NCI-H82 (cell line): ENCODE results near the gene MMP25.
"Not testable (repeated sequence)": the region's sequence is repeated elsewhere in the genome, so short reads cannot be mapped to it uniquely, and the experiment has no call there.

Source experiments
- DNase-seq: peaks from one replicate; lab custom pipeline; 2025; lab: John Stamatoyannopoulos, UW

Gene MMP25

GRCh38 chr16:3072576-3073263 lies 26.4 kb downstream of the MMP25 start:
- not testable (repeated sequence) for DNase-seq

- no peak for DNase-seq
Observed at GRCh38 chr16:3073448-3073847, 27.1 kb downstream of the MMP25 start.

GRCh38 chr16:3074860-3075522 lies 28.6 kb downstream of the MMP25 start:
- no peak for DNase-seq

- DNase-seq: no peak
Observed at GRCh38 chr16:3075523-3075915, 29.2 kb downstream of the MMP25 start.

GRCh38 chr16:3075946-3076345 lies 29.6 kb downstream of the MMP25 start:
- DNase-seq: not testable (repeated sequence)

- DNase-seq: no peak
Observed at GRCh38 chr16:3076577-3076976, 30.2 kb downstream of the MMP25 start.

GRCh38 chr16:3080024-3080423 lies 33.7 kb downstream of the MMP25 start:
- no peak for DNase-seq

- DNase-seq: not testable (repeated sequence)
Observed at GRCh38 chr16:3081957-3082356, 35.6 kb downstream of the MMP25 start.

- not testable (repeated sequence) for DNase-seq
Observed at GRCh38 chr16:3083408-3083807, 37.0 kb downstream of the MMP25 start.

- DNase-seq: no peak
Observed at GRCh38 chr16:3084491-3084890, 38.1 kb downstream of the MMP25 start.

GRCh38 chr16:3084969-3085670 lies 38.8 kb downstream of the MMP25 start:
- no peak for DNase-seq

- no peak for DNase-seq
Observed at GRCh38 chr16:3085868-3086595, 39.7 kb downstream of the MMP25 start.

- no peak for DNase-seq
Observed at GRCh38 chr16:3086596-3087242, 40.4 kb downstream of the MMP25 start.

GRCh38 chr16:3087243-3088235 lies 41.2 kb downstream of the MMP25 start:
- DNase-seq: no peak

GRCh38 chr16:3088450-3088849 lies 42.1 kb downstream of the MMP25 start:
- no peak for DNase-seq

GRCh38 chr16:3088925-3089716 lies 42.8 kb downstream of the MMP25 start:
- DNase-seq: no peak

- peak; percentile 26 for DNase-seq
Observed at GRCh38 chr16:3089717-3090592, 43.6 kb downstream of the MMP25 start.

- no peak for DNase-seq
Observed at GRCh38 chr16:3091551-3091950, 45.2 kb downstream of the MMP25 start.

- DNase-seq: peak; percentile 38
Observed at GRCh38 chr16:3092501-3092941, 46.2 kb downstream of the MMP25 start.
